Tibial nerve (tissue), 4 donors: ENCODE results near the gene ST6GALNAC5. TPM values are rescaled to one million over a fixed set of nuclear protein-coding genes. Genes with fewer than 3 reads are reported as not detected.

Experiments used
- DNase-seq, 2 donors: peaks; one replicate each; pipeline ENCODE4 v3.0.0-alpha.2; 2019; ENCODE audit warnings: low spot score in 2 of 2
- H3K27ac ChIP-seq, 4 donors: fragments of 200-600 bp; sonication (generic) in 3 of 4; one replicate each; pipeline ENCODE4 v1.5.1; 2017 to 2019; ENCODE audit warnings: mild to moderate bottlenecking in 1 of 4
- H3K27me3 ChIP-seq, 2 donors: fragments of 200-600 bp; sonication (generic) in 1 of 2; one replicate each; pipeline versions ENCODE4 v1.5.1 to v1.6.0; 2017 to 2019
- H3K36me3 ChIP-seq, 3 donors: fragments of 200-600 bp; sonication (generic); one replicate each; pipeline ENCODE4 v1.5.1; 2018 to 2019
- H3K4me1 ChIP-seq, 4 donors: fragments of 200-600 bp; sonication (generic) in 3 of 4; one replicate each; pipeline ENCODE4 v1.5.1; 2017 to 2019
- H3K4me3 ChIP-seq, 4 donors: fragments of 200-600 bp; sonication (generic) in 3 of 4; one replicate each; pipeline ENCODE4 v1.5.1; 2017 to 2019; ENCODE audit warnings: mild to moderate bottlenecking in 1 of 4, moderate library complexity in 1 of 4
- H3K9me3 ChIP-seq, 4 donors: fragments of 200-600 bp; sonication (generic) in 3 of 4; one replicate each; pipeline ENCODE4 v1.5.1; 2017 to 2019
- EP300 ChIP-seq, 2 donors: sonication (generic); formaldehyde crosslinking; IDR thresholded peaks; one replicate each; pipeline ENCODE4 v1.6.1; 2017; ENCODE audit warnings: antibody characterized with exemption in 2 of 2, mild to moderate bottlenecking in 1 of 2
- POLR2A ChIP-seq, 2 donors: fragments of 450-650 bp; IDR thresholded peaks; one replicate each; pipeline ENCODE4 v1.6.1; 2017; ENCODE audit warnings: antibody characterized with exemption in 2 of 2, mild to moderate bottlenecking in 2 of 2, moderate library complexity in 2 of 2
- WGBS, 2 donors: methylation state at CpG; one replicate each; pipeline ENCODE4 v1.1.5; 2018; 5-methylcytosine and 5-hydroxymethylcytosine counted together
- small RNA-seq: library from RNA; depleted of rRNA; stranded (forward); fragments of <200 nt; gene quantifications from one replicate; pipeline ENCODE3, GENCODE V24; 2016
- total RNA-seq, 4 donors: library from RNA; depleted of rRNA; stranded (reverse); fragments of >200 nt; gene quantifications; one replicate each; pipeline ENCODE4 v1.1.0, GENCODE V29; 2016
- TF ChIP-seq, protein P1 (sequence below), 5 experiments: fragments of 200-600 bp in 3 of 5; fragments of 450-650 bp in 2 of 5; sonication (generic) in 3 of 5; IDR thresholded peaks; one replicate each; pipeline ENCODE4 v1.5.1; 2016 to 2019; ENCODE audit warnings: antibody characterized with exemption in 5 of 5, mild to moderate bottlenecking in 3 of 5, moderate library complexity in 2 of 5

ST6GALNAC5 gene
- total RNA-seq, 4 donors from 2014 or later = 10.6 to 57.2 (median 20.5) TPM

DNA sequence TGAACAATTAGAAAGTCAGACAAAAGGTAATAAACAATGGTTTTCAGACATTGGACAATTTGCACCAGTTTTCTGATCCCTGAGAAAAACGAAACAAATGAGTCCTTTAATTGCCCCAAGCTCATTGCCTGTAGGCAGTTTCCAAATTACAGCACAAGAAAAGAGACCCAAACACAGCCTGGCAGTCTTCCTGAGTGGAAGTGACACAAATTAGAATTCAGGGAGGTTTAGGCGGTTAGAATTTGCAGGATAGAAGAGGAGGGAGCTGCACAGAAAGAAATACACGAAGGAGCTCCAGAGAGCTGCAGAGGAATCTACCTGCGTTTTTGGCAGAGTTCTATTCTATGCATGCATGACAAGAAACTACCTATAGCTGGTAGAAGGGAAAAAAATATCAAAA is 236.2 kb downstream of the ST6GALNAC5 start:
- Histone ChIP-seq H3K36me3 (peaks cover 0 to 7% (median 0%) of the 10 kb centered on the region in 3 donors), H3K4me3 (no peak overlapping the region), H3K9me3 (no peaks in the 10 kb centered on the region), H3K4me1 (no peaks in the 10 kb centered on the region), H3K27me3 (no peaks in the 10 kb centered on the region), H3K27ac (no peak overlapping the region)
- 54 to 68% methylated on average over 4 of the region's 4 CpGs for WGBS, 2 donors
- TF ChIP-seq POLR2A (IDR thresholded peaks at IDR 0.05) (no peak), EP300 (IDR thresholded peaks at IDR 0.05) (no peak)
- TF ChIP-seq, protein P1, sequence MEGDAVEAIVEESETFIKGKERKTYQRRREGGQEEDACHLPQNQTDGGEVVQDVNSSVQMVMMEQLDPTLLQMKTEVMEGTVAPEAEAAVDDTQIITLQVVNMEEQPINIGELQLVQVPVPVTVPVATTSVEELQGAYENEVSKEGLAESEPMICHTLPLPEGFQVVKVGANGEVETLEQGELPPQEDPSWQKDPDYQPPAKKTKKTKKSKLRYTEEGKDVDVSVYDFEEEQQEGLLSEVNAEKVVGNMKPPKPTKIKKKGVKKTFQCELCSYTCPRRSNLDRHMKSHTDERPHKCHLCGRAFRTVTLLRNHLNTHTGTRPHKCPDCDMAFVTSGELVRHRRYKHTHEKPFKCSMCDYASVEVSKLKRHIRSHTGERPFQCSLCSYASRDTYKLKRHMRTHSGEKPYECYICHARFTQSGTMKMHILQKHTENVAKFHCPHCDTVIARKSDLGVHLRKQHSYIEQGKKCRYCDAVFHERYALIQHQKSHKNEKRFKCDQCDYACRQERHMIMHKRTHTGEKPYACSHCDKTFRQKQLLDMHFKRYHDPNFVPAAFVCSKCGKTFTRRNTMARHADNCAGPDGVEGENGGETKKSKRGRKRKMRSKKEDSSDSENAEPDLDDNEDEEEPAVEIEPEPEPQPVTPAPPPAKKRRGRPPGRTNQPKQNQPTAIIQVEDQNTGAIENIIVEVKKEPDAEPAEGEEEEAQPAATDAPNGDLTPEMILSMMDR (IDR thresholded peaks at IDR 0.05) = no peak
- DNase-seq = no peak

GRCh38 chr1:77104672-77105071 is 237.4 kb downstream of the ST6GALNAC5 start:
- no peak overlapping the region for H3K27ac ChIP-seq
- TF ChIP-seq, protein P1 (IDR thresholded peaks at IDR 0.05) = no peak
- TF ChIP-seq POLR2A (IDR thresholded peaks at IDR 0.05) (no peak), EP300 (IDR thresholded peaks at IDR 0.05) (no peak)
- peaks cover 0 to 7% (median 0%) of the 10 kb centered on the region in 3 donors for H3K36me3 ChIP-seq
- no peak overlapping the region for H3K4me3 ChIP-seq
- no peaks in the 10 kb centered on the region for H3K4me1 ChIP-seq
- DNase-seq = no peak
- no peaks in the 10 kb centered on the region for H3K9me3 ChIP-seq
- WGBS, 2 donors = 93 to 98% methylated on average over 9 to 10 of the region's 10 CpGs
- H3K27me3 ChIP-seq = no peaks in the 10 kb centered on the region

Small RNA genes lying within 50 kb of the gene (small RNA-seq; reads per million reads assigned to genes)
- not detected for gene MIR7156
